HUDEP-2 (cell line): ENCODE data around the gene SIGLEC7.

Source experiments
- DNase-seq, 76 experiments: peaks; one replicate each; lab custom pipeline; 2025; ENCODE audit not compliant: unreplicated experiment in 76 of 76; lab: John Stamatoyannopoulos, UW

Gene SIGLEC7

GRCh38 chr19:51114087-51114729 is 27.9 kb upstream of the SIGLEC7 start:
- DNase-seq, result no peak

GRCh38 chr19:51116736-51117286 is 25.3 kb upstream of the SIGLEC7 start:
- no peak for DNase-seq

- DNase-seq, result no peak
These were observed 23.0 kb upstream of the SIGLEC7 start for GRCh38 chr19:51119101-51119500.

- no peak for DNase-seq
These were observed 22.5 kb upstream of the SIGLEC7 start for GRCh38 chr19:51119611-51120010.

GRCh38 chr19:51120160-51120559 is 21.9 kb upstream of the SIGLEC7 start:
- no peak for DNase-seq

- no peak for DNase-seq
These were observed 20.8 kb upstream of the SIGLEC7 start for GRCh38 chr19:51121257-51121656.

GRCh38 chr19:51122112-51122981 is 19.8 kb upstream of the SIGLEC7 start:
- no peak for DNase-seq

GRCh38 chr19:51123381-51123800 is 18.7 kb upstream of the SIGLEC7 start:
- no peak for DNase-seq

GRCh38 chr19:51123802-51124201 is 18.3 kb upstream of the SIGLEC7 start:
- DNase-seq, result no peak

GRCh38 chr19:51124216-51124615 is 17.9 kb upstream of the SIGLEC7 start:
- no peak for DNase-seq

- no peak for DNase-seq
These were observed 17.4 kb upstream of the SIGLEC7 start, which contains the start of gene SIGLEC9 for GRCh38 chr19:51124729-51125128. Gene SIGLEC9, plus strand, starts transcription at chr19:51124906. Its CDS starts 69 bp downstream, at chr19:51124975.

GRCh38 chr19:51125421-51126075 is 16.6 kb upstream of the SIGLEC7 start:
- no peak for DNase-seq

GRCh38 chr19:51127032-51127431 is 15.1 kb upstream of the SIGLEC7 start:
- DNase-seq, result no peak

- DNase-seq, result no peak
These were observed 14.3 kb upstream of the SIGLEC7 start for GRCh38 chr19:51127755-51128154.

- no peak for DNase-seq
These were observed 13.9 kb upstream of the SIGLEC7 start for GRCh38 chr19:51128227-51128626.

- no peak for DNase-seq
These were observed 12.4 kb upstream of the SIGLEC7 start for GRCh38 chr19:51129716-51130115.

GRCh38 chr19:51131780-51132680 is 10.1 kb upstream of the SIGLEC7 start:
- peak in 5 of 76 experiments; percentile 5 to 20 (median 8) for DNase-seq

GRCh38 chr19:51135004-51135403 is 7.1 kb upstream of the SIGLEC7 start:
- no peak for DNase-seq

- no peak for DNase-seq
These were observed 5.9 kb upstream of the SIGLEC7 start for GRCh38 chr19:51135986-51136762.
